ENCODE data around the gene HLCS. TPM values are rescaled to one million over a fixed set of nuclear protein-coding genes. Genes with fewer than 3 reads are reported as not detected.

Gene HLCS
- polyA plus RNA-seq, 1 donor (not counting 4 experiments of a cell fraction or from before 2014, with no cell fraction given): 11.5 TPM

DNA sequence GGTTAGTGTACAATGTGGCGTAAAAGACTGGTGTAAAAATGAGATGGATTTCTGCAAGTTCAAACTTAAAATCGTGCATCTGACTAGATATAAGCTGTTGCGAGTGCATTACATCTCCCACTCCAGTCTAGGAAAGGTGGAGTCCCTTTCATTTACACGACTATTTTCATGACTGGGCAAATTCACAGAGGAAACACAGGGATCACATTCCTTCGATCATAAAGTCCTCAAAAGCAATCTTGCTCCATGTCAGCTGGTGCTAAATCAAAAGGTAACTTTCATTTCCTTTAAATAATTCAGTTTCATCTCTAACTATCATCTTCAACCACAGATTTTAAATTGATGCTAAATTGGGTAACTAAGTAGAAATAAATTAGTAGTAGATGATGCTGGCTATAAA lies 100.0 kb downstream of the HLCS start:
- dilution Hi-C loops (cut with MboI; ENCODE audit: extremely low pct_ligation_motif_present, low sequenced_read_pairs): no loop called here
- H3K27ac ChIP-seq (ENCODE audit: control insufficient read depth, insufficient read depth, low read length): no peak overlapping the region
- H3K4me1 ChIP-seq (ENCODE audit: control insufficient read depth, extremely low read depth, insufficient read depth, low read length): peaks cover 2% of the 10 kb centered on the region
- no peak overlapping the region for H3K9ac ChIP-seq (ENCODE audit: control insufficient read depth, extremely low read depth, insufficient read depth, low read length)
- H3K79me2 ChIP-seq (ENCODE audit: control insufficient read depth, insufficient read depth, low read length): no peaks in the 10 kb centered on the region
- TF ChIP-seq, protein P1, sequence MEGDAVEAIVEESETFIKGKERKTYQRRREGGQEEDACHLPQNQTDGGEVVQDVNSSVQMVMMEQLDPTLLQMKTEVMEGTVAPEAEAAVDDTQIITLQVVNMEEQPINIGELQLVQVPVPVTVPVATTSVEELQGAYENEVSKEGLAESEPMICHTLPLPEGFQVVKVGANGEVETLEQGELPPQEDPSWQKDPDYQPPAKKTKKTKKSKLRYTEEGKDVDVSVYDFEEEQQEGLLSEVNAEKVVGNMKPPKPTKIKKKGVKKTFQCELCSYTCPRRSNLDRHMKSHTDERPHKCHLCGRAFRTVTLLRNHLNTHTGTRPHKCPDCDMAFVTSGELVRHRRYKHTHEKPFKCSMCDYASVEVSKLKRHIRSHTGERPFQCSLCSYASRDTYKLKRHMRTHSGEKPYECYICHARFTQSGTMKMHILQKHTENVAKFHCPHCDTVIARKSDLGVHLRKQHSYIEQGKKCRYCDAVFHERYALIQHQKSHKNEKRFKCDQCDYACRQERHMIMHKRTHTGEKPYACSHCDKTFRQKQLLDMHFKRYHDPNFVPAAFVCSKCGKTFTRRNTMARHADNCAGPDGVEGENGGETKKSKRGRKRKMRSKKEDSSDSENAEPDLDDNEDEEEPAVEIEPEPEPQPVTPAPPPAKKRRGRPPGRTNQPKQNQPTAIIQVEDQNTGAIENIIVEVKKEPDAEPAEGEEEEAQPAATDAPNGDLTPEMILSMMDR (optimal IDR thresholded peaks at IDR 0.05 in 1 of 3, IDR thresholded peaks at IDR 0.05 in 1 of 3, conservative IDR thresholded peaks at IDR 0.05 in 1 of 3; ENCODE audit: extremely low read depth in 1 of 3, insufficient read depth in 2 of 3, low read length in 3 of 3): no peak
- no peak for TF ChIP-seq EZH2 (IDR thresholded peaks at IDR 0.05; ENCODE audit: low read length)
- no peak overlapping the region for H3K4me2 ChIP-seq (ENCODE audit: control insufficient read depth, extremely low read depth, insufficient read depth, low read depth, low read length)
- H3K36me3 ChIP-seq (ENCODE audit: control insufficient read depth in 2 of 2, extremely low read depth in 1 of 2, insufficient read depth in 2 of 2, low read length in 2 of 2): no peaks in the 10 kb centered on the region
- no peaks in the 10 kb centered on the region for H3K27me3 ChIP-seq (ENCODE audit: control insufficient read depth, extremely low read depth, insufficient read depth, low read length)
- no peak overlapping the region for H2AFZ ChIP-seq (ENCODE audit: control insufficient read depth, low read length)
- H3K4me3 ChIP-seq (ENCODE audit: control insufficient read depth in 2 of 3, extremely low read depth in 1 of 3, insufficient read depth in 2 of 3, low read depth in 1 of 3, low read length in 3 of 3): no peak overlapping the region
- no peaks in the 10 kb centered on the region for H3K9me3 ChIP-seq (ENCODE audit: control insufficient read depth, low read depth, low read length)
- DNase-seq (ENCODE audit: low read depth, low spot score): no peak
- no peaks in the 10 kb centered on the region for H3K9me1 ChIP-seq (ENCODE audit: control insufficient read depth, extremely low read depth, insufficient read depth, low read length)
- no peak for FAIRE-seq
- H4K20me1 ChIP-seq (ENCODE audit: control insufficient read depth, extremely low read depth, insufficient read depth, low read length): no peaks in the 10 kb centered on the region

DNA sequence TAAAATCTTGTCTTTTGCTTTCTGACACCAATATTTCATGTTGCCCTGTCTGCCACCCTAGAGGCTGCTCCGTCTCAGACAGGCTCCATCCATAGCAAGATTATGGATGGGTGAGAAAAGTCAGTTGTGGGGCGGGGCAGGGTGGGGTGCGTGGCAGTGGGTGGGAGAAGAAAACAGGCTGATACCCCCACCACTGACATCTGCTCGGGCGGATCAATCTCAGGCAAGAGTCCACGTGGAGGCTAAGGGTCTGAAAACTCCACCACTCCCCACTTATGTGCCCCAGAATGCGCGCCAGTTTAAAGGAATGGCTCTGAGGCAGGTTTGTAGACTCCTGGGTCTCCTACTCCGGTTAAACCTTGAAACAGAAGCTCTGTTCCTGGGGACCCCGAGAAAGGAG lies 101.5 kb downstream of the HLCS start:
- H3K36me3 ChIP-seq (ENCODE audit: control insufficient read depth in 2 of 2, extremely low read depth in 1 of 2, insufficient read depth in 2 of 2, low read length in 2 of 2): no peaks in the 10 kb centered on the region
- DNase-seq (ENCODE audit: low read depth, low spot score): no peak
- H4K20me1 ChIP-seq (ENCODE audit: control insufficient read depth, extremely low read depth, insufficient read depth, low read length): no peaks in the 10 kb centered on the region
- H3K4me3 ChIP-seq (ENCODE audit: control insufficient read depth in 2 of 3, extremely low read depth in 1 of 3, insufficient read depth in 2 of 3, low read depth in 1 of 3, low read length in 3 of 3): no peak overlapping the region
- peaks cover 16% of the 10 kb centered on the region for H3K4me1 ChIP-seq (ENCODE audit: control insufficient read depth, extremely low read depth, insufficient read depth, low read length)
- no peaks in the 10 kb centered on the region for H3K79me2 ChIP-seq (ENCODE audit: control insufficient read depth, insufficient read depth, low read length)
- H3K27me3 ChIP-seq (ENCODE audit: control insufficient read depth, extremely low read depth, insufficient read depth, low read length): no peaks in the 10 kb centered on the region
- no peaks in the 10 kb centered on the region for H3K9me1 ChIP-seq (ENCODE audit: control insufficient read depth, extremely low read depth, insufficient read depth, low read length)
- FAIRE-seq: no peak
- dilution Hi-C loops (cut with MboI; ENCODE audit: extremely low pct_ligation_motif_present, low sequenced_read_pairs): no loop called here
- H3K4me2 ChIP-seq (ENCODE audit: control insufficient read depth, extremely low read depth, insufficient read depth, low read depth, low read length): no peak overlapping the region
- no peaks in the 10 kb centered on the region for H3K9me3 ChIP-seq (ENCODE audit: control insufficient read depth, low read depth, low read length)
- TF ChIP-seq, protein P1 (optimal IDR thresholded peaks at IDR 0.05 in 1 of 3, IDR thresholded peaks at IDR 0.05 in 1 of 3, conservative IDR thresholded peaks at IDR 0.05 in 1 of 3; ENCODE audit: extremely low read depth in 1 of 3, insufficient read depth in 2 of 3, low read length in 3 of 3): no peak
- TF ChIP-seq EZH2 (IDR thresholded peaks at IDR 0.05; ENCODE audit: low read length): no peak
- H3K27ac ChIP-seq (ENCODE audit: control insufficient read depth, insufficient read depth, low read length): no peak overlapping the region
- no peak overlapping the region for H2AFZ ChIP-seq (ENCODE audit: control insufficient read depth, low read length)
- no peak overlapping the region for H3K9ac ChIP-seq (ENCODE audit: control insufficient read depth, extremely low read depth, insufficient read depth, low read length)
